Heart left ventricle (tissue), 13 donors: ENCODE measurements around the gene CNTD1.

Experiments
- POLR2A ChIP-seq, 2 donors: fragments of 450-650 bp; IDR thresholded peaks; one replicate each; pipeline ENCODE4 v1.6.1; 2017; ENCODE audit warnings: antibody characterized with exemption in 2 of 2, mild to moderate bottlenecking in 2 of 2, moderate library complexity in 2 of 2
- TF ChIP-seq, protein P1 (sequence below), 12 donors: fragments of 200-600 bp; sonication (generic) in 4 of 12; IDR thresholded peaks; one replicate each; pipeline versions ENCODE4 v1.5.0 to v1.8.0; 2018 to 2022; ENCODE audit warnings: antibody characterized with exemption in 12 of 12, mild to moderate bottlenecking in 5 of 12
- donor health status: ischemic (EF 13 %, LVEDD 7.1; RV severe dilation, severe dysfunction).
- donor health status: DM: no; HTN: yes; CAD: no.
- donor health status: DM: no; HTN: no; CAD: no.
- donor health status: ischemic (EF 25% LVEDD 6.9; RV normal size, moderate dysfunction).
- donor health status: ischemic (EF 25% LVEDD 5.7; RV mildly dilated, moderate dysfunction).
- donor health status: ischemic (EF 35%, LVEDD 5.7; RV mildly dilated, moderate dysfunction).
- donor health status: nonischemic (EF 11% LVEDD 7.7; RV severe dilation, severe dysfunction).
- donor health status: DM: yes; HTN: yes; CAD: no.
- donor health status: PGD.
- donor health status: ischemic (EF 29% LVEDD 5.4; RV normal size, mild dysfunction).
- donor health status: nonischemic (EF 23%, LVEDD 6.1; RV moderate dilation, normal function).

DNA sequence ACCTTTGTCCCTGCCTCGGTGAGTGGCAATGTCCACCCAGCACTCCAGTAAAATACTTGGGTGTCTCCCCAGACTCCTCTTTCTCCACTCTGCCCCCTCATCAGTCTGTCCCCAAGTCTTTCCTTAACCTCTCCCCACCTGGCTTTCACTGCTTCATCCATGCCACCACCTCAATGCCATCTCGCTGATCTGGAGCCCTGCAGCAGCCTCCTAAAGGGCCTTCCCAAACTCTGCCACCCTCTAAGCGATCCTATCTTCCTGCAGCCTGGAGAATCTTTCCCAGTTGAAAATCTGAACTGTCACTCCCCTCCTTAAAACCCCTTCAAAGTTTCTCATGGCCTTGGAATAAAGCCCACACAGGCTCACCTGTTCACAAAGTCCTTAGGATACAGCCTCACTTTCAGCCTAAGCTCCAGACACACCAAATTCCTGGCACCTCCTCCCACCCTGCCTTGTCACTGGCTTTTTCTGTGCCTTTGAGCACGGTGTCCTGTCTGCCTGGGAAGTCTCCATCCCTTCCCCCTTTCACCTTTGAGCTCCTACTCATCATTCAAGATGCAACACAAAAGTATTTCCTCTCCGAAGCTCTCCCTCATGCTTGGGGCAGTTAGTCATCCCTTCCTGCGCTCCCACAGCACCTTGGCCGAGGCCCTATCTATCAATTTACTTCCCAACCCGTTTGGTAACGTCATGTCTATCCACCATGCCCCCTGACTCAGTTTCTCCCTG is 15.4 kb upstream of the CNTD1 start:
- TF ChIP-seq, protein P1, sequence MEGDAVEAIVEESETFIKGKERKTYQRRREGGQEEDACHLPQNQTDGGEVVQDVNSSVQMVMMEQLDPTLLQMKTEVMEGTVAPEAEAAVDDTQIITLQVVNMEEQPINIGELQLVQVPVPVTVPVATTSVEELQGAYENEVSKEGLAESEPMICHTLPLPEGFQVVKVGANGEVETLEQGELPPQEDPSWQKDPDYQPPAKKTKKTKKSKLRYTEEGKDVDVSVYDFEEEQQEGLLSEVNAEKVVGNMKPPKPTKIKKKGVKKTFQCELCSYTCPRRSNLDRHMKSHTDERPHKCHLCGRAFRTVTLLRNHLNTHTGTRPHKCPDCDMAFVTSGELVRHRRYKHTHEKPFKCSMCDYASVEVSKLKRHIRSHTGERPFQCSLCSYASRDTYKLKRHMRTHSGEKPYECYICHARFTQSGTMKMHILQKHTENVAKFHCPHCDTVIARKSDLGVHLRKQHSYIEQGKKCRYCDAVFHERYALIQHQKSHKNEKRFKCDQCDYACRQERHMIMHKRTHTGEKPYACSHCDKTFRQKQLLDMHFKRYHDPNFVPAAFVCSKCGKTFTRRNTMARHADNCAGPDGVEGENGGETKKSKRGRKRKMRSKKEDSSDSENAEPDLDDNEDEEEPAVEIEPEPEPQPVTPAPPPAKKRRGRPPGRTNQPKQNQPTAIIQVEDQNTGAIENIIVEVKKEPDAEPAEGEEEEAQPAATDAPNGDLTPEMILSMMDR (IDR thresholded peaks at IDR 0.05), result no peak
- no peak for TF ChIP-seq POLR2A (IDR thresholded peaks at IDR 0.05)
